H9 (cell line): Measurements from ENCODE around the gene RAB22A. TPM values are rescaled to one million over a fixed set of nuclear protein-coding genes. Genes with fewer than 3 reads are reported as not detected.

ENCODE experiments used
- DNase-seq: peaks from one replicate; pipeline ENCODE4 v3.0.0-alpha.2; 2017
- H2AFZ ChIP-seq: one replicate; pipeline ENCODE4 v1.6.1; 2013; ENCODE audit warnings: mild to moderate bottlenecking, low read length, control low read depth, moderate library complexity
- H2AK5ac ChIP-seq: 2 replicates; pipeline ENCODE4 v1.6.1; 2013; ENCODE audit warnings: low read length, control low read depth, mixed read lengths; ENCODE audit not compliant: insufficient read length
- H2BK120ac ChIP-seq: one replicate; pipeline ENCODE4 v1.6.1; 2013; ENCODE audit warnings: low read depth, mild to moderate bottlenecking, low read length, control low read depth, inconsistent platforms; ENCODE audit not compliant: poor library complexity, severe bottlenecking
- H2BK12ac ChIP-seq: 2 replicates; pipeline ENCODE4 v1.6.1; 2013; ENCODE audit warnings: low read length, control low read depth, mixed read lengths, low read depth; ENCODE audit not compliant: insufficient read length
- H2BK15ac ChIP-seq: 2 replicates; pipeline ENCODE4 v1.6.1; 2013; ENCODE audit warnings: low read depth, low read length, control low read depth
- H2BK20ac ChIP-seq: one replicate; pipeline ENCODE4 v1.6.1; 2013; ENCODE audit warnings: low read depth, mild to moderate bottlenecking, low read length, control low read depth, inconsistent platforms; ENCODE audit not compliant: poor library complexity, severe bottlenecking
- H2BK5ac ChIP-seq: 2 replicates; pipeline ENCODE4 v1.6.1; 2013; ENCODE audit warnings: low read length, control low read depth, mixed read lengths; ENCODE audit not compliant: insufficient read length
- H3K14ac ChIP-seq: 2 replicates; pipeline ENCODE4 v1.6.1; 2013; ENCODE audit warnings: low read length, control low read depth; ENCODE audit not compliant: insufficient read depth
- H3K18ac ChIP-seq: 2 replicates; pipeline ENCODE4 v1.6.1; 2013; ENCODE audit warnings: low read depth, mild to moderate bottlenecking, mixed read lengths, low read length, control low read depth; ENCODE audit not compliant: insufficient read length
- H3K23ac ChIP-seq: 2 replicates; pipeline ENCODE4 v1.6.1; 2013; ENCODE audit warnings: low read length, control low read depth, mixed read lengths, low read depth; ENCODE audit not compliant: insufficient read length
- H3K23me2 ChIP-seq: 2 replicates; pipeline ENCODE4 v1.6.1; 2013; ENCODE audit warnings: low read depth, mild to moderate bottlenecking, mixed read lengths, low read length, control low read depth; ENCODE audit not compliant: insufficient read length, poor library complexity, severe bottlenecking
- H3K27ac ChIP-seq: 2 replicates; pipeline ENCODE4 v1.5.1; 2013; ENCODE audit warnings: low read length, control low read depth, mixed read lengths, low read depth; ENCODE audit not compliant: insufficient read length
- H3K27me3 ChIP-seq: 2 replicates; pipeline ENCODE4 v1.6.1; 2013; ENCODE audit warnings: low read length, control low read depth, inconsistent platforms; ENCODE audit not compliant: insufficient read depth
- H3K4ac ChIP-seq: 2 replicates; pipeline ENCODE4 v1.6.1; 2013; ENCODE audit warnings: low read depth, mild to moderate bottlenecking, control low read depth, inconsistent platforms, low read length, moderate library complexity
- H3K4me1 ChIP-seq: 2 replicates; pipeline ENCODE4 v1.6.1; 2013; ENCODE audit warnings: low read length, control low read depth, inconsistent platforms; ENCODE audit not compliant: insufficient read depth
- H3K4me2 ChIP-seq: 2 replicates; pipeline ENCODE4 v1.6.1; 2013; ENCODE audit warnings: low read length, control low read depth, mixed read lengths; ENCODE audit not compliant: insufficient read length, insufficient read depth
- H3K56ac ChIP-seq: 2 replicates; pipeline ENCODE4 v1.6.1; 2013; ENCODE audit warnings: low read depth, mild to moderate bottlenecking, mixed read lengths, low read length, control low read depth; ENCODE audit not compliant: insufficient read length
- H3K79me1 ChIP-seq: 2 replicates; pipeline ENCODE4 v1.6.1; 2013; ENCODE audit warnings: low read depth, mild to moderate bottlenecking, moderate library complexity, low read length, control low read depth, inconsistent platforms; ENCODE audit not compliant: insufficient read depth, poor library complexity, severe bottlenecking
- H3K79me2 ChIP-seq: 2 replicates; pipeline ENCODE4 v1.6.1; 2013; ENCODE audit warnings: low read length, control low read depth, inconsistent platforms; ENCODE audit not compliant: insufficient read depth
- H3K9ac ChIP-seq: 2 replicates; pipeline ENCODE4 v1.6.1; 2013; ENCODE audit warnings: low read length, control low read depth, mixed read lengths; ENCODE audit not compliant: insufficient read length; ENCODE audit errors: extremely low read depth
- H3K9me3 ChIP-seq: one replicate; pipeline ENCODE4 v1.6.1; 2013; ENCODE audit warnings: low read depth, low read length, inconsistent platforms; ENCODE audit not compliant: control insufficient read depth
- H3T11ph ChIP-seq: one replicate; pipeline ENCODE4 v1.6.1; 2013; ENCODE audit warnings: mild to moderate bottlenecking, low read length, control low read depth, inconsistent platforms
- H4K20me1 ChIP-seq: one replicate; pipeline ENCODE4 v1.6.1; 2013; ENCODE audit not compliant: control insufficient read depth, insufficient read length, insufficient read depth
- H4K5ac ChIP-seq: 2 replicates; pipeline ENCODE4 v1.6.1; 2013; ENCODE audit warnings: low read depth, mild to moderate bottlenecking, mixed read lengths, low read length, control low read depth; ENCODE audit not compliant: insufficient read length
- H4K8ac ChIP-seq: replicated peaks from 2 replicates; pipeline ENCODE4 v1.6.1; 2013; ENCODE audit warnings: low read length, control low read depth, mixed read lengths, low read depth; ENCODE audit not compliant: insufficient read length
- H4K91ac ChIP-seq: 2 replicates; pipeline ENCODE4 v1.6.1; 2013; ENCODE audit warnings: low read depth, mild to moderate bottlenecking, moderate library complexity, mixed read lengths, low read length, control low read depth; ENCODE audit not compliant: insufficient read length
- H3K27ac Mint-ChIP-seq, 3 experiments: 2 replicates in 2 of 3; 3 replicates in 1 of 3; pipeline ENCODE4 v1.8.0; 2020 to 2021; ENCODE audit warnings: mixed read lengths in 3 of 3, mild to moderate bottlenecking in 1 of 3, moderate library complexity in 1 of 3
- H3K27me3 Mint-ChIP-seq: 2 replicates; pipeline ENCODE4 v1.8.0; 2021; ENCODE audit warnings: low read depth, mild to moderate bottlenecking, moderate library complexity, mixed read lengths
- H3K36me3 Mint-ChIP-seq, 3 experiments: 2 replicates in 2 of 3; 3 replicates in 1 of 3; pipeline ENCODE4 v1.8.0; 2020 to 2021; ENCODE audit warnings: low read depth in 3 of 3, mixed read lengths in 3 of 3; ENCODE audit not compliant: insufficient read depth in 1 of 3
- H3K4me1 Mint-ChIP-seq, 2 experiments: 2 replicates each; pipeline ENCODE4 v1.8.0; 2020; ENCODE audit warnings: mixed read lengths in 2 of 2
- H3K4me3 Mint-ChIP-seq, 2 experiments: 2 replicates in 1 of 2; 3 replicates in 1 of 2; pipeline ENCODE4 v1.8.0; 2020 to 2021; ENCODE audit warnings: mild to moderate bottlenecking in 2 of 2, mixed read lengths in 2 of 2, moderate library complexity in 1 of 2
- H3K9me3 Mint-ChIP-seq, 2 experiments: 2 replicates in 1 of 2; 3 replicates in 1 of 2; pipeline ENCODE4 v1.8.0; 2020; ENCODE audit warnings: mild to moderate bottlenecking in 2 of 2, mixed read lengths in 2 of 2, moderate library complexity in 1 of 2
- CTCF ChIP-seq: fragments of 200-600 bp; sonication (generic); conservative IDR thresholded peaks from 3 replicates; pipeline ENCODE4 v1.8.0; 2021; ENCODE audit warnings: antibody characterized with exemption, mild to moderate bottlenecking
- WGBS: extraction: QIAGEN DNeasy Blood & Tissue Kit; methylation state at CpG from one replicate; pipeline ENCODE4 v1.1.7; 2013; ENCODE audit warnings: missing lambda C conversion rate, low lambda C conversion rate, mixed read lengths; ENCODE audit not compliant: insufficient read length; ENCODE audit errors: extremely low coverage; 5-methylcytosine and 5-hydroxymethylcytosine counted together
- total RNA-seq: library from RNA; stranded (reverse); gene quantifications from 2 replicates; pipeline ENCODE4 v1.2.1, GENCODE V29; 2021

Gene RAB22A
- total RNA-seq, 1 experiment from 2014 or later: 6.3 TPM

GRCh38 chr20:58271606-58272351, 37.7 kb upstream of the RAB22A start:
- Histone ChIP-seq H2AK5ac (no peak overlapping the region), H3K14ac (no peak overlapping the region)

More at GRCh38 chr20:58271606-58272351, 37.7 kb upstream of the RAB22A start:
- Mint-ChIP-seq H3K27me3 (no peaks in the 10 kb centered on the region), H3K9me3 (peaks cover 3 to 6% of the 10 kb centered on the region in 2 experiments; a peak in 2 of 5 replicates), H3K4me3 (no peak overlapping the region), H3K4me1 (peaks cover 6% of the 10 kb centered on the region in 2 experiments), H3K36me3 (peaks cover 3 to 34% (median 24%) of the 10 kb centered on the region in 3 experiments; a peak in 6 of 7 replicates), H3K27ac (no peak overlapping the region)
- H3K4ac ChIP-seq: no peak overlapping the region
- no peak for TF ChIP-seq CTCF
- no peak overlapping the region for H2AFZ ChIP-seq
- no peak overlapping the region for H2BK5ac ChIP-seq
- no peak overlapping the region for H4K91ac ChIP-seq
- H3K9ac ChIP-seq: no peak overlapping the region
- no peak overlapping the region for H3K4me2 ChIP-seq
- no peak overlapping the region for H2BK15ac ChIP-seq
- H3K79me2 ChIP-seq: no peaks in the 10 kb centered on the region
- no peak overlapping the region for H4K5ac ChIP-seq
- H2BK12ac ChIP-seq: no peak overlapping the region
- H4K8ac ChIP-seq: no peak overlapping the region
- no peak overlapping the region for H3K18ac ChIP-seq
- WGBS: 100% methylated on average over 3 of the region's 9 CpGs
- no peak overlapping the region for H3K23ac ChIP-seq
- H3K4me1 ChIP-seq: no peaks in the 10 kb centered on the region
- no peak overlapping the region for H3K27ac ChIP-seq
- no peaks in the 10 kb centered on the region for H3K79me1 ChIP-seq
- no peak for DNase-seq
- no peak overlapping the region for H2BK120ac ChIP-seq
- H3K56ac ChIP-seq: no peak overlapping the region
- H3K27me3 ChIP-seq: no peaks in the 10 kb centered on the region
- no peaks in the 10 kb centered on the region for H3K23me2 ChIP-seq
- no peaks in the 10 kb centered on the region for H3K9me3 ChIP-seq
- H4K20me1 ChIP-seq: peaks cover 2% of the 10 kb centered on the region
- no peak overlapping the region for H2BK20ac ChIP-seq
- no peak overlapping the region for H3T11ph ChIP-seq
